ENCODE measurements around the gene WBP2.
"Not testable (repeated sequence)": the region's sequence is repeated elsewhere in the genome, so short reads cannot be mapped to it uniquely, and the experiment has no call there.

WBP2 gene

DNA sequence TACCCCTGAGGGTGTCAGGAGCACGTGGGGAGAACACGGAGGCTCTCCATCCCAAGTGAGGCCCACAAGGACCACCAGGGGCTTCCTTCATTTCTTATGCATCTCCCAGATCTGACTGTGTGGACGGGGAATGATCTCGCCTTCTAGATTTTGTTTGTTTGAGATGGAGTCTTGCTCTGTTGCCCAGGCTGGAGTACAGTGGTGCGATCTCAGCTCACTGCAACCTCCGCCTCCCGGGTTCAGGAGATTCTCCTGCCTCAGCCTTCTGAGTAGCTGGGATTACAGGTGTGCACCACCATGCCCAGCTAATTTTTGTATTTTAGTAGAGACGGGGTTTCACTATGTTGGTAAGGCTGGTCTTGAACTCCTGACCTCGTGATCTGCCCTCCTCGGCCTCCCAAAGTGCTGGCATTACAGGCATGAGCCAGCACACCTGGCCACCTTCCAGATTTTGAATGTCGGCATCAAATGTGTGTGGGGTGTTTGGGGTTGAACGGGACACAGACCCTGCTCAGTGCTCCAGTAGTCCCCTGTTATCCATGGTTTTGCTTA lies 13.7 kb upstream of the WBP2 start:
- not testable (repeated sequence) for DNase-seq (ENCODE audit: low read depth in 2 of 2, low spot score in 1 of 2)

DNA sequence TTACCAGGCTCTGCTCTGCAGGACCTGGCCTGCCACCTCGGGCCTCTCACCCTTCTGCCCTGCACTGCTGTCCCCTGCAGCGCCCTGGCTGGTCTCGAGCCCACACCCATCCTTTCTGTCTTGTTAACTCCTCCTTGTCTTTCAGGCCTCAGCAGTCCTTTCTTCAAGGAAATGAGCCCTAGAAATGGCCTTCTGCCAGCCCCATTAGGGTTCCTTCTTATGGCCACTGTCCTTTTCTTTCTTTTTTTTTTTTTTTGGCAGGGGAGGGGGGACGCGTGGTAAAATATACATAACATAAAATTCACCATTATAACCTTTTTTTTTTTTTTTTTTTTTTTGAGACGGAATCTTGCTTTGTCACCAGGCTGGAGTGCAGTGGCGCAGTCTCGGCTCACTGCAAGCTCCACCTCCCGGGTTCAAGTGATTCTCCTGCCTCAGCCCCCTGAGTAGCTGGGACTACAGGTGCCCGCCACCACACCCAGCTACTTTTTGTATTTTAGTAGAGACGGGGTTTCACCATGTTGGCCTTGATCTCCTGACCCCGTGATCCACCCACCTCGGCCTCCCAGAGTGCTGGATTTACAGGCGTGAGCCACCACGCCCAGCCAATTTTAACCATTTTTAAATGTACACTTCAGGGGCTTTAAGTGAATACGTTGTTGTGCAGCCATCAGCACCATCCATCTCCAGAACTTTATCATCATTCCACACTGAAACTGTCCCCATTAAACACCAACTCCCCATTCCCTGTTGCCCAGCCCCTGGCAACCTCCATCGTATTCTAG lies 10.5 kb upstream of the WBP2 start:
- not testable (repeated sequence) for DNase-seq (ENCODE audit: low read depth in 2 of 2, low spot score in 1 of 2)

DNA sequence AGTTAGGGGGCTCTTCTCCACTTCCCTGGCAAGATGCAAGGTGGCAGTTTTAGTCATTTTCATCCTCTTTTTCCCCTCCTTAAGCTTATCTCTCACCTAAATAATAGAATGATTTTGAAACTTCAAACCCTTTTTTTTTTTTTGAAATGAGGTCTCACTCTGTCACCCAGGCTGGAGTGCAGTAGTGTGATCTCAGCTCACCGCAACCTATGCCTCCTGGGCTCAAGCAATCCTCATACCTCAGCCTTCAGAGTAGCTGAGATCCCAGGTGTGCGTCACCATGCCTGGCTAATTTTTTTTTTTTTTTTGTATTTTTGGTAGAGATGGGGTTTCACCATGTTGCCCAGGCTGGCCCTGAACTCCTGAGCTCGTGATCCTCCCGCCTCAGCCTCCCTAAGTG lies 9.8 kb upstream of the WBP2 start:
- not testable (repeated sequence) for DNase-seq (ENCODE audit: low read depth in 2 of 2, low spot score in 1 of 2)

GRCh38 chr17:75864448-75864871 lies 9.3 kb upstream of the WBP2 start:
- no peak for DNase-seq (ENCODE audit: low read depth in 2 of 2, low spot score in 1 of 2)

- DNase-seq (ENCODE audit: low read depth in 2 of 2, low spot score in 1 of 2) = no peak
Measured at GRCh38 chr17:75861927-75862317, 6.8 kb upstream of the WBP2 start.

GRCh38 chr17:75859358-75859757 lies 4.2 kb upstream of the WBP2 start:
- not testable (repeated sequence) for DNase-seq (ENCODE audit: low read depth in 2 of 2, low spot score in 1 of 2)

- DNase-seq (ENCODE audit: low read depth in 2 of 2, low spot score in 1 of 2) = no peak
Measured at GRCh38 chr17:75856062-75856756, 1.1 kb upstream of the WBP2 start.

DNA sequence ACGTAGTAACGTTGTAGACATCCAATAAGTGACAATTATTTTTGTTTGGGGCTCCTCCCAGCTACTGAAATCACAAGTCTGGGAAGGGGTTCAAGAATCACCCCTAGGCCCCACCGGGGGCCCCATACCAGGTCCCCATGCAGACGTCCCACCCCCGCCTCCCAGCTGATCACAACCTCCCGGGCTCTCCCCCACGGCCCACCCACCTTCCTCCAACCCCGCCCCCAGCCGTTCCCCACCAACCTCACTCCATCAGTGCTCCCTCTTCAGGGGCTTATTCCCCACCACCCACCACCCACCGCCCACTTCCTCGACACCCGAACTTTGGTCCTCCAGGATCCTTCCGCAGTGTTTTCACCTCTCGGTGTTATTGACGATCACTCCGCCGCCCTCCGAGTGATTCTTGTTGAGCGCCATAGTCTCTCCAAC lies 240 bp downstream of the WBP2 start:
- DNase-seq (ENCODE audit: low read depth in 2 of 2, low spot score in 1 of 2) = no peak

DNA sequence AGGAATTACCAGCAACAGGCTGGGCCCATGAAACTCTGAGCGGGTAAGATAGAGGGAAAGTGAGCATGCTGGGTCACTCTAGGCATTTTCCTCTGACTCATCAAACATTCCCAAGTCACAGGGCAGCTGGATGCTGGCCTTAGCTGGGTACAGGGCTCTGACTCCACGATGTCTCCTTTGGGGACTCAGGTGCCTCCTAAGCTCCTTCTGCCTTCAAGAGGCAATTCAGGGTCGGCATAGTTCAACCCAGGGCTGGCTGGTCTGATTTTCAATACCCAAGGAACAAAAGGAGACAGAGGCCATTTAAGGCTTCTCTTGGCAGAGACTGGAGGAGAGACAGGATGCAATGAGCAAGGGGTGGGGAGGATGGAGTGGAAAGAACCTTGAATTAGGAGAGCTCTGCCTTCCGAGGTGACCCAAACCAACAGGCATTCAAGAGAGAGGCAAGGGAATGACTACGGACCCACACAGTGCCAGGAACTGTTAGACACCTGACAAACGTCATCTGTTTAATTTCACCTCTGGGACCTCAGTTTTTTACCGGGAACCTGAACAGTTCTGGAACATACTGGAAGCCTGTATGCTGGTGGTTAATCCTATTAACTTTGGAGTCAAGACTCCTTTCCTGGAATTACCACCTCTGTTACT lies 910 bp downstream of the WBP2 start:
- no peak for DNase-seq (ENCODE audit: low read depth in 2 of 2, low spot score in 1 of 2)

GRCh38 chr17:75853433-75853832 lies 1.7 kb downstream of the WBP2 start:
- no peak for DNase-seq (ENCODE audit: low read depth in 2 of 2, low spot score in 1 of 2)

DNA sequence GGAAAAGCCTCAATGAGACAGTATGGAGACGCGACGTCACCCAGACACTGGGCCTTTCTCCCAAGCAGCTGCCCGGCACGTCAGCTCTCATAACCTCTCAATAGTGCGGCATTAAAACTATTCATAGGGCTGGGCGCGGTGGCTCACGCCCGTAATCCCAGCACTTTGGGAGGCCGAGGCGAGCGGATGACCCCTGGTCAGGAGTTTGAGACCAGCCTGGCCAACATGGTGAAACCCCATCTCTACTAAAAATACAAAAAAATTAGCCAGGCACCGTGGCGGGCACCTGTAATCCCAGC lies 3.5 kb downstream of the WBP2 start:
- not testable (repeated sequence) for DNase-seq (ENCODE audit: low read depth in 2 of 2, low spot score in 1 of 2)

DNA sequence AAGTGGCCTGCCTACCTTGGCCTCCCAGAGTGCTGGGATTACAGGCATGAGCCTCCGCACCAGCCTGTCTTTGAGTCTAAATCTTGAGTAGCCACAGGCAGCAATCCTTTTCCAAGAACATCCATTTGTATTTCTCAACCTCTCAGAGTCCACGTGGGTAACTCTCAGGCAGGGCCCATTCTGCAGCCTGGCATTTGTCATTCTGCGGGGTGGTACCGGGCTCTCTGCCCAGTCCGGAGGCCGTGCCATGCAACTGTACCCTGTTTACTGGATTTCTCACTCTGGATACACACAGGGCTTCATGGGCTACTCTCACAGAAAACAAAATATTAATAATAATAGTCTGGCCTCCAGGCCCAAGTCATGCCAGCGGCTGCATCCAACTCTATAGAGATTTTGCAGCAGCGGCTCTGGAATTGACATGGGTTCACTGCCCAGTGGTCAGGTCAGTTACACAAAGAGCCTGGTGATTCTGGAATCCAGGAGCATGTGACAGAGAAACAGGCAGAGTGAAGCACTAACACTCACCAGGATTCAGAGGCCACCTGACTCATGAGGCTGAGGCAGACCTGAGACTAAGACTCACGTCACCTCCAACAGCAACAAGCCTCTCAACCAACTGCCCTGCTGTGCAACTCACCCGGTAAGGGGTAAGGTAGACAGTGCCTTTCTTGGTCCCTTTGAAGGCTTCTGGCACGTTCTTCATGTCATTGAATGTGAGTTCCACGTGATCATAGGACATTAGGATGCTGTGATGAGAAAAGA lies 4.0 kb downstream of the WBP2 start:
- no peak for DNase-seq (ENCODE audit: low read depth in 2 of 2, low spot score in 1 of 2)

DNA sequence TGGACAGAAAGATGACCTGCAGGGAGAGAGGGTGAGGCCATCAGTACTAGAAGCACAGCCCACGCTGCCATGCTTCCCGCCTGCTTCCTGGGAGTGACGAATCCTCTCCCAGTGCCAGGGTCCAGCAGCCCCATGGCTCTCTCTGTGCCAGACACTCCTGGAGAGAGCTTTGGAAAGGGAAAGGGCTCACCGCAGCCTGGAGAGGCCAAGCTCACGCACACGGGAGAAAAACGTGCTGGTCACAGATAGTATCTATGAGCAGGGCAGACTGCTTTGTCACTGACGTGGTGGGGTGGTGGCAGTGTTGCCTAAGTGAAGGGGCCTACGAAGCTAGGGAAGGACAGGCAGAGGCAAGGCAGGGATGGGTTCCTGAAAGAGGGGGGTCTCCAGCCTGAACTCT lies 5.4 kb downstream of the WBP2 start:
- no peak for DNase-seq (ENCODE audit: low read depth in 2 of 2, low spot score in 1 of 2)

GRCh38 chr17:75849279-75849646 lies 5.9 kb downstream of the WBP2 start:
- DNase-seq (ENCODE audit: low read depth in 2 of 2, low spot score in 1 of 2) = no peak

- DNase-seq (ENCODE audit: low read depth in 2 of 2, low spot score in 1 of 2) = peak; percentile 55 to 83
Measured at GRCh38 chr17:75848523-75849278, 6.4 kb downstream of the WBP2 start.

GRCh38 chr17:75847614-75848522 lies 7.3 kb downstream of the WBP2 start:
- no peak for DNase-seq (ENCODE audit: low read depth in 2 of 2, low spot score in 1 of 2)

DNA sequence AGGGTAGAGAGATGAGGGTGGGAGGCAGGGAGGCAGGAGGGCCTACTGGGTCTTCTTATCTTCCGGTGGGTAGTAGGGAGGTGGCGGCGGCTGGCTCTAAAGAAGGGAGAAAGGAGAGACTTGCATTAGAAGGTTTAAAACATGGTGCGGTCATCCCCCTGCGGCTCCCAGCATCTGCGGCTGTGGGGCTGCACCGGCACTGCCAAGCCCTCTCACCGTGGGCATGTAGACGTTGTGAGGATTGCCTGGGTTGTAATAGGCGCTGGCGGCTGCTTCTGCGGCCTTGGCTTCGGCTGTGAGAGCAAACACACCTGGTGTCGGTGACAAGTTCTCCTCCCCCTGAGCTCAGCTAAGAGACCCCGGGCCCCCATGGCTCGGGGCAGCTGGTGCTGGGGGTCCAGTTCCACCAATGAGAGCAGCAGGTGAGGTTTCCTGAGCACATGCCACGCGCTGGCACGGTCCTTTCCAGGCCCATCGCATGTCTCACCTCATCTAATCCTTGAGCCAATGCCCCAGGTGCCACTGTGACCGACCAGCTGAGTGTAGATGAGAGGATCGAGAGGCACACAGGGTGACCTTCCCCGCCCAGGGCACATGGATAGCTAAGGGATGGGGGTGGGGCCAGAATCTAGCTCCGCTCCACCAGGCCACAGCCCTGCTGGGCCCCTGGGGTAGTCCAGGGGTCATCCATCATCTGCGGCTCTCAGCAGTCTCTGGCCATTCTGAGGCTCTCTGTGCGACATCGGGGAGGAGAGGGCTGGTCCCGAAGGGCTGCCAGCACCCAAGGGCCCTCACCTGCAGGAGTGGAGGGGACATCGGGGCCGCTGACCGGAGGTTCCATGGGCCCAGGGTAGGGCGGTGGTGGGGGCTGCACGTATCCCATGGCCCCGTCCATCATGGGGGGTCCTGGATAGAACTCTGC lies 8.2 kb downstream of the WBP2 start:
- no peak for DNase-seq (ENCODE audit: low read depth in 2 of 2, low spot score in 1 of 2)

DNA sequence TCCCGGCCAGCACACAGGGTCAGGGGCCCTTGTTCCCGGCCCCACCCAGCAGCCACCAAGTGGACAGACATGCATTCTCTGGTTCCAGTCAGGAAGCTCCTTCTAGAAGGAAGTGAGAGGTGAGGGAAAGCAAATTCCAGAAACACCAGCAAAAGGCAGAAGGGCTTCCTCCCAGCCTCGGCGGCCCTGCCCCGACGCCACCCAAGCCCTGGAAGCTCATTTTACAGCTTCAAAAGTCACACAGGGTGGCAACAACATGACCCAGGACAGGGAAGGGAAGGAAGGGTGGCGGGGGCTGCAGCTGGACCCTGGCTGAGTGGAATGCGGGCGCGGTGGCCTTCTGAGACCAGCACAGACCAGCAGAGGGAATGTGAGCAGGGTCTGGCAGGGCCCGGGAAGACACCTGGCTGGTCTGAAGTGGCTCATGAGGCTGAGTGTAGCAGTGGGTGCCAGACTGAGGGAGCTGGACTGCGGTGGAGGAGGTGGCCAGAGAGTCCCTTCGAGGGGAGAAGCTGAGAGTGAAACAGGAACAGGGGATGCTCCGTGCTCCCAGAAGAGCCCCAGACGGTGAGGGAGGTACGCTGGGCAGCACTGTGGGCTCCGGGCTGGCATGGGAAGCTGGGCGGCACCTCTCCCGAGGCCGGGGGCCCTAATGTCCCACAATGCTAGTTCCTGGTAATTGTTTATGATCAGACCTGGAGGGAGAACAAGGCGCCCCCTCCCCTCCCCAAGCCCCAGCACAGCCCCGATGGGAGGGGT lies 9.0 kb downstream of the WBP2 start:
- DNase-seq (ENCODE audit: low read depth in 2 of 2, low spot score in 1 of 2) = no peak

Data from stimulated activated CD8-positive, alpha-beta memory T cell treated with anti-CD3 and anti-CD28 coated beads, Interleukin-4, amount 100 ng/mL, for 4 hours (primary cell).